HG02678 (cell line): ENCODE measurements around the gene MMD2.

ENCODE experiments used
- ATAC-seq: cut with Tn5 transposase; IDR thresholded peaks from one replicate; pipeline ENCODE4 v1.9.1; 2021; ENCODE audit warnings: mild to moderate bottlenecking, moderate library complexity; ENCODE audit not compliant: unreplicated experiment

MMD2 gene

GRCh38 chr7:4871930-4872675 is 86.9 kb downstream of the MMD2 start:
- no peak for ATAC-seq

- no peak for ATAC-seq
Measured at GRCh38 chr7:4871056-4871680, 87.8 kb downstream of the MMD2 start.

GRCh38 chr7:4868493-4868892 is 90.5 kb downstream of the MMD2 start:
- ATAC-seq = no peak

GRCh38 chr7:4866528-4867496 is 92.2 kb downstream of the MMD2 start:
- no peak for ATAC-seq

- ATAC-seq = no peak
Measured at GRCh38 chr7:4862156-4862555, 96.8 kb downstream of the MMD2 start.

GRCh38 chr7:4861673-4862072 is 97.3 kb downstream of the MMD2 start, which contains the start of gene PAPOLB:
TSS of gene PAPOLB (minus strand) at chr7:4862030. CDS start at chr7:4861810, 220 bp downstream.
- ATAC-seq = no peak

- no peak for ATAC-seq
Measured at GRCh38 chr7:4861227-4861626, 97.8 kb downstream of the MMD2 start.

- no peak for ATAC-seq
Measured at GRCh38 chr7:4857189-4857588, 101.8 kb downstream of the MMD2 start.

- no peak for ATAC-seq
Measured at GRCh38 chr7:4856336-4857057, 102.5 kb downstream of the MMD2 start.
